GM04504 (cell line): ENCODE measurements around the gene RPA4.
"Not testable (repeated sequence)": the region's sequence is repeated elsewhere in the genome, so short reads cannot be mapped to it uniquely, and the experiment has no call there.

Source experiments
- DNase-seq: peaks from one replicate; pipeline ENCODE4 v3.0.0-alpha.2; 2012; ENCODE audit warnings: low read depth

Gene RPA4, protein sequence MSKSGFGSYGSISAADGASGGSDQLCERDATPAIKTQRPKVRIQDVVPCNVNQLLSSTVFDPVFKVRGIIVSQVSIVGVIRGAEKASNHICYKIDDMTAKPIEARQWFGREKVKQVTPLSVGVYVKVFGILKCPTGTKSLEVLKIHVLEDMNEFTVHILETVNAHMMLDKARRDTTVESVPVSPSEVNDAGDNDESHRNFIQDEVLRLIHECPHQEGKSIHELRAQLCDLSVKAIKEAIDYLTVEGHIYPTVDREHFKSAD

DNA sequence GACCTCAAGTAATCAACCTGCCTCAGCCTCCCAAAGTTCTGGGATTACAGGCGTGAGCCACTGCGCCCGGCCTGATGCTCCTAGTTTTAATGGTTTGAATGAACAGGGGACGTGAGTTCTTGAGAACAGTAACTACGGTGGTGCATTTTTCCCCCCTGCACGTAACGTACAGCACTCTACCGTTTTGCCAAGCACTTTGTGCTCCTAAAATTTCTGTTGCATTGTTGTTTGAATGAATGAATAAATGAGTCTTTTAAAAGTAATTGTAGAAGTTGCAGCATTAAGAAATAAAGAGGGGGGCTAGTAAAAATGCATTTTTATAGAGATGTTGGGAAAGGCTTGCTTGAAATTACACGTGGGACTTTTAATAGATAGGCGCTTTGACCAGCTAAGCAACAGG is at the start of gene RPA4:
RPA4 (plus strand) TSS at position 301 of the 400 bp plus-strand sequence. CDS start 403 bp downstream, outside the sequence.
- no peak for DNase-seq

DNA sequence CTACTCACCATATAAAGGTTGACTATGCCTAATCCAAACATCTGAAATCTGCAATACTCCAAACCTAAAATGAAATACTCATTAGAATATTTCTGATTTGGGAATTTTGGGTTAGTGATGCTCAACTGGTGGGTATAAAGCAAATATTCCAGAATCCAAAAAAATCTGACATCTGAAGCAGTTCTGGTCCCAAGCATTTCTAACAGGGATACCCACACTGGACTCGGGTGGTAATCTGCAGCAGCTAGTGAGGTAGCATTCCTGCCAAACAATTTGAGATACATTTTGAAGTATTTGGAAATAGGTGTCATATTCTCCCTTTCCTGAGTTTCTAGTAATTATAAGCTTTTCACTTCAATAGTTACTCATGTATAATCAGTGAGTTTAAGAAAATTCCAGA is 49.6 kb upstream of the RPA4 start:
- DNase-seq = no peak

DNA sequence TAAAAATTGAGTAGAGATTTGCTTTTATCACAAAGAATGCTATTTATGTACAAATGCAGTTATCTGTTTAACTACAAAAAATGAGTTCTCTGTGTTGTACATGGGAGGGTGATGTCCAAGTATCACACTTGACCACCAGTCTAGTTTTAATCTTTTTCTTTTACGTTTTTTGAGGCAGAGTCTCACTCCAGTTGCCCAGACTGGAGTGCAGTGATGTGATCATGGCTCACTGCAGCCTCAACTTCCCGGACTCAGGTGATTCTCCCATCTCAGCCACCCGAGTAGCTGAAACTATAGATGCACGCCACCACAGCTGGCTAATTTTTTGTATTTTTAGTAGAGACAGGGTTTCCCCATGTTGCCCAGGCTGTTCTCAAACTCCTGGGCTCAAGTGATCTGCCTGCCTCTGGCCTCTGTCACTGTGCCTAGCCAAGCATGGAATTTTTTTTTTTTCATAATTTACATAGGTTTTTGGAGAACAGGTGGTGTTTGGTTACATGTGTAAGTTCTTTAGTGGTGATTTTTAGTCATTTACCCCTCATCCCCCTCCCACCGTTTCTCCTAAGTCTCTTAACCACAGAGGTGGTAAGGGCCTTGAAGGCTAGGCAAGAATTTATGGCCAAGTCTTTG is 47.9 kb upstream of the RPA4 start:
- DNase-seq = no peak

DNA sequence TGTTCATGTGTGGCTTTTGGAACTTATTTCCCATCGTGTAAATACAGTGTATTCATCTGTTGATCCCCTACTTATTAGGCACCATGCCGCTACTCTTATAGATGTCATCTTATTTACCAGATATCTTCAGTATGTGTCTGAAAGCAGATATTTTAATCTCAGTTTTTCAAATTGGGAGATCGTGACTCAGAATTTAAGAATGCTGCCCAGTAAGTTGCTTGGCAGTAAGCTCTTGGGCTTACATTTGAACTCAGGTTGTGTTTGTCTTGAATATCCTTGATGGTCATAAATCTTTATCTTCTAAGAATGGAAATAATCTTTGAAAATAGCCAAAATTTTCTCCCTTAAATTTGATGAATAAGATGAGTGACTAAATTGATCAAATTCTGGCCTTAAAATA is 45.9 kb upstream of the RPA4 start:
- no peak for DNase-seq

DNA sequence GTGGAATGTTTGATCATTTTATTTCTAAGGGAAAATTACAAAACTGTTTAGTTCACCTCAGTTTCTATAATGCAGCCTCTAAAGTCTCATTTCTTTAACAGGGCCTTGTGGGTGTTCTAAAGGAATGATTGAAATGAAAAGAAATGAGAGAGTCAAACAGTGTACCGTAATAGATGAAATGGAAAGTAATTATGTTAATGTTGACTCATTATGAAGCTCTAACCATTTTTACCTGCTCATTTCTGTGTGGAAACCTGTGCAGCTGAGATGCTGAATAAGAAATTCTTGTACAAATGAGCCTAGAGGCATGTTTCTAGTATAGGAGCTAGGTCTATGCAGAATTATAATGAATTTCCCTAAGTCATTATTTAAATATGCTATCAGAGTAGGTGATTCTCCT is 45.2 kb upstream of the RPA4 start:
- no peak for DNase-seq

DNA sequence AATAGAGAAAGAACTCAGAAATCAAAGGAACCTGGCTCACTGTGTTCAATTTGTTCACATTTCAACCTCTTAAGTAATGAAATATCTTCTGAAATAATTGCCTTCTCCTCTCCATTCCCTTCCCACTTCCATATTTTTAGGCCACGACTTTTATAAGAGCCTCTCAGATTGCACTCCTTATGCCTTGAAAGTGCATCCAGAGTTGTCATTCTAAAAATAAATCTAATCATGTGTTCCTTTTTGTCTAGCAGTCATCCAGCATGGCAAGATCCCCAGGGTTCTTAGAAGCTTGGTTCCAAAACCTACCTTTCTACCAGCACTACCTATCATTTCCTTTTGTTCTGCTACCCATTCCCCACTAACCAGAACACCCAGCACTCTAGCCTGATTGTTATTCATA is 42.4 kb upstream of the RPA4 start:
- no peak for DNase-seq

DNA sequence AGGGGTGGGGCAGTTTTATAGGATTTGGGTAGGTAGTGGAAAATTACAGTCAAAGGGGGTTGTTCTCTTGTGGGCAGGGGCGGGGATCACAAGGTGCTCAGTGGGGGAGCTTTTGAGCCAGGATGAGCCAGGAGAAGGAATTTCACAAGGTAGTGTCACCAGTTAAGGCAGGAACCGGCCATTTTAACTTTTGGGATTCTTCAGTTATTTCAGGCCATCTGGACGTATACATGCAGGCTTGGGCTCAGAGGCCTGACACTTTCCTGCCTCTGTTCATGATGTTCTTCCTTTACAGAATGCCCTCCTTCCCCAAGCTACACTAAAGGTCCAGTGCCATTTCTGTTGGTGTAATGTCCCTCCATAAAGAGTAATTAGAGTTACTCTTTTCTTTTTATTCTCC is 41.8 kb upstream of the RPA4 start:
- DNase-seq = not testable (repeated sequence)

DNA sequence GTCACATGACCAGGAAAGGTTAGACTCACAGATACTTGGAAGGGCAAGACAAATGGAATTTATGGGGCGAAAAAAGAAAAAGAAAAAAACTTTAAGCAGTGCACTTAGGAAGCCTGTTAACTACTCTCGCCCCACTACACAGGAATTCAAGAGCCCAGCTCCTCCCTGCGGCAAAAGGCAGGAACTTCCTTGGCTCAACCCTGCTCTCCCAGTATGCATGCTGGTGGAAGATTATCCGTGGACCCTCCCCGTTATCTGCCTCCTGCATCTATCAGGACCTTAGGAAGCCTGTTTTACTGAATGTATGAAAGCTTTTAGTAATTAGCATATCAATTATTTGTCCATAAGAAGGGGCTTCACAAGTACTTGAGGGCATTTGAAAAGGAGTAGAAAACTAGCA is 40.1 kb upstream of the RPA4 start:
- no peak for DNase-seq

DNA sequence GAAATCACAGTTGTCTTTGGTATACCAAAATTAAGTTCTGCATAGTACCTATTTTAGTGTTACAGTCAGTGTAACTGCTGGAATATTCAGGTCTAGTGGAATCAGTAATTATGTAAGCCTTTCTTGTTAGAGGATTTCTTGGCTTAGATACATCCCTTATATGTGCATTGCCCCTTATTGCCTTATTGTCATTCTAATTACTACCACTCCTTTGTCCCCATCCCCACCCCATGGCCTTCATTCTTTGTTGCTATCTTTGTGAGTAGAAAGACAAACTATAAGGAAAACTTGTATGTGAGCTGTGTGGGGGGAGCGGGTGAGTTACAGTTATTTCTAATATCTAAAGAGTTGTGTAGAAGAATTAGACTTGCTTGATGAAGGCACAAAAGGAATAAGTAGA is 36.9 kb upstream of the RPA4 start:
- DNase-seq = no peak

DNA sequence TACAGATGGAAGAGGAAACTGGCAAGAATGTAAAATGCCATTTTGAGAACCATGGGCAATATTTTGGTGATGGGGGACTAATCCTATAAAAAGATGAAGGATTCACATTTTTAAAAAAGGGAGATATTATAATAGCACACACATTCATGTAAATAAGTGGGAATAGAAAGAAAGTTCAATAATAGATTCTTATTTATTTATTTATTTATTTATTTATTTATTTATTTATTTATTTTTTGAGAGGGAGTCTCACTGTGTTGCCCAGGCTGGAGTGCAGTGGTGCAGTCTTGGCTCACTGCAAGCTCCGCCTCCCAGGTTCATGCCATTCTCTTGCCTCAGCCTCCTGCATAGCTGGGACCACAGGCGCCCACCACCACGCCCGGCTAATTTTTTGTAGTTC is 24.3 kb upstream of the RPA4 start:
- not testable (repeated sequence) for DNase-seq

DNA sequence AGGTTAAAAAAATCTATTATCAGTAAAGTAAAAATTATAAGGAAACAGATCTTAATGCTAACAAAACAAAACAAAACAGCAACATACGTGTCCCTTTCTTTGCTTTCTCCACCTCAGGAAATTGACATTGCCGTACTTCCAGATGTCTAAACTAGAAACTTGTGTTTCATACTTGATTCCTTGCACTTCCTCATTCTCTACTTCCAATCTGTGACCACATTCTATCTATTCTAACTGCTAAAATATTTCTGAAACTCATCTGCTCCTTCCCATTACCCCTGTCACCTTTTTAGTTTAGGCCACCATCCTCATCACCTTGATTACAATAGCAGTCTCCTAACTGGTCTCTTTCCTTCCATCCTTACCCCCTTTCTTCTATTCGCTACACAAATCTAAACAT is 22.5 kb upstream of the RPA4 start:
- no peak for DNase-seq

DNA sequence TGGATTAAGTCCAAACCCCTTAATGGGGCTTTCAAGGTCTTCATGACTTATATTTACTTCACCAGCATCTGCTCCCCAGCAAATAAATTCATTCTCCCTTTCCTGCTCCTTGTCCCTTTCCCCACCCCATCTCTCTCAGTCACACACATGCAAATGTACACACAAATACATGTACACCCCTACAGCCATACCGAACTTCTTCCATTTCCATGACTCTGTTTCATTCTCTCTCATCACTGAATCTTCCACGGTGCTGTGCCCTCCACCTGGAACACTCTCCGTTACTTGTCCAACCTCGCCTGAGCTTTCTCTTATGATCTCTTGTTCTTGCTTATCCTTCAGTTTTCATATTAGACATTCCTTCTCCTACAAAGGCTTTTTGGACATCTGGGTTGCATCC is 22.0 kb upstream of the RPA4 start:
- no peak for DNase-seq

DNA sequence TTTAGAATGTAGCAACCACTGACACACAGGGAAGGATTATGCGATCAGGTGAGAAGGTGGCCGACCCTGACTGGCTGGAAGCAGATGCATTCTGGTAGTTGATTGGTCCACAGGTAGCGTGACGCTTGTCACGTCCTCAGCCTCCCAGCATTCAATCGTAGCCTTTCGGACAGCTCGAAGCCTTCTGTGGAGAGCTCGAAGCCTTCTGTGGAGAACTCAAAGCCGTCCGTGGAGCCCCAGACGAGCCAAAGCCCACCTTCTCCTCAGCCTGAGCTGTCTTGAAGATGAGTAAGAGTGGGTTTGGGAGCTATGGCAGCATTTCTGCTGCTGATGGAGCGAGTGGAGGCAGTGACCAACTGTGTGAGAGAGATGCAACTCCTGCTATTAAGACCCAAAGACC is 319 bp downstream of the RPA4 start:
- DNase-seq = no peak

DNA sequence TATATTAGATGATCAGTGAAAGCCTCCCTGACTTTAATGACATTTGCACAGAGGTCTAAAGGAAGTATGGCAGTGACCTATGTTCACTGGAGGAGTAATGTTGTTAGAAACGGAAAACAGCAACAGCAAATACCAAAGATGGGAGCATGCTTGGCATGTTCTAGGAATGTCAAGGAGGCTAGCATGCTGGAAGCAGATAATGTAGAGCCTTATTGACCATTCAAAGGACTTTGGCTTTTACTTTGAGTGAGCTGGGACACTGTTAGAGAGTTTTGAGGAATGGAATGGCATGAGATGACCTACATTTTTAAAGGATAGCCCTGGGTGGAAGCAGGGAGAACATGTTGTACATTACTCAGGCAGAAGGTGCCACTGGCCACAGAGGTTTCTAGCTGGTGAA is 6.0 kb downstream of the RPA4 start:
- DNase-seq = no peak

DNA sequence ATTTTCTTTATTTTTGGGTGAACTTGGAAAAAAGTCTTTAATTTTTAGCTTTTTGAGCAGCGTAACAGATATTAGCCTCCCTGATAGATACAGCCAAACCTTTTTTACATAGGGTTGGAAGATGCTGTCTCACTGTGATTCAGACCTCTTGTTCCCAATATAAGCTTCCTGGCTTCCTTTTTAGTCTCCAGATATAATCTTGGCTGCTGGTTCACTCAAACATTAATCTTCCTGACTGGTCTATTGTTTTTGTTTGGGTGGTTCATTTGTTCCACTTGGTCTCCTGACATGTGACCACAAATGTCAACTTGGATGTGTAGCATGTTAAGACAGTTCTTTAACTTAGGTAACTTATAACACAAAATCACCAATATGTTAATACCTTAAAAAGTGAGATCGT is 23.0 kb downstream of the RPA4 start:
- DNase-seq = no peak

DNA sequence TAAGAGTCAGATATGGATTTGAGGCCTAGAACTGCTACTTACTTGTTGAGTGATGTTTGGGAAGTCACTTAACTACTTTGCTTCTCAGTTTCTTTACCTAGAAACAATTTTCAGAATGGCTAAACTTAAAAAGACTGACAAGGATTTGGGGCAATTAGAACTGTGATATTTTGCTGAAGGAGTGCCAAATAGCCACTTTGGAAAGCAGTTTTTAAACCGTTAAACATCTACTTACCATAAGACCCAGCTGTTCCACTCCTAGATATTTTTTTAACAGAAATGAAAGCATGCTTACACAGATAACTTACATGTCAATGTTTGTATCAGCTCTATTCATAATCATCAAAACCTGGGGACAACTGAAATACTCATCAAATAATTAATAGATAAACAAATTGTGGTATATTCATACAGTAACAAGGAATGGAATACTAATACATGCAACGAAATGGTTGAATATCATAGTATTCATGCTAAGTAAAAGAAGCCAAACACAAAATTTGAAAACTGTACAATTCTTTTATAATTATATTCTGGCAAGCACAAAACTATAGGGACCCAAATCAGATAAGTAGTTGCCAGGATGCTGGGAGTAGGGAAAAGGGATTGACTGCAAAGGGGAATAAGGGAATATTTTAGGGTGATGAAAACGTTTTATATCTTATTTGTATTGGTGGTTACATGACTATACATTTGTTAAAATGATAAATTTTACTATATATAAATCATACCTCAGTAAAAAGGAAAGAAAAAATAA is 24.0 kb downstream of the RPA4 start:
- DNase-seq = no peak

DNA sequence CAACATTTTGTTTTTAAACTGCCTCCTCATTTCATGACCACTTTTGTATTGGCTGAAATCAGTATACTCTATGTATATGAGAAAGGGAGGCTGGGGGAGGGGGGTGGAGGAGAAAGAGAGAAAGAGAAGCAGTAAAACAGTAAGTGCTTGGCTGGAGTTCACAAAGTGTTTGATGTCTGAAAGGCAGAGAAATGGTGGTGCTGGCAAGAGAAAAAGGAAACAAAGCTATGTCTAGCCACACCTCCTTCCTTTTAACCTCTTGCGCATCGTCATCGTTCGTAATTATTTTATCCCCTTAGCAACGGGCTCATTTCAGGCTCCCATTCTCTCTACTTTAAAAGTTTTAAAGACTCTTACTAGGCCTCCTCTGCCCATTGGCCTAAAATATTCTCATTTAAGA is 25.6 kb downstream of the RPA4 start:
- DNase-seq = no peak

DNA sequence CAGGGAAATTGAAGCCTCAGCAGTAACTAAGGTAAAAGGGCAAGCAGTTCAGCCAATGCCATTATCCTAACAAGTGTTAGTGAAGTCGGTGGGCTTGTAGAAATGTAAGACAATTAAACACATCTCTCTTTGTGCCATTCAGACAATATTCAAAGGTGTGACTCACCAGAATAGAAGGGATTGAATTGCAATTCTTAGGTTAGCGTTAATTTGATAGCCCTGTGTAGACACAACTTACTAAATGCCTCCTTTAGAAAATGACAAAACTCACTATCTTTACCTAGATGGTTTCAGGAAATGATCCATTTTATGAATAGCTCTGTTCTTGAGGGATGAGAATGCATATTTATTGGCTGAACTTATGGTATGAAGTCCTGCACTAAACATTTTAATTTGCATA is 35.2 kb downstream of the RPA4 start:
- no peak for DNase-seq

DNA sequence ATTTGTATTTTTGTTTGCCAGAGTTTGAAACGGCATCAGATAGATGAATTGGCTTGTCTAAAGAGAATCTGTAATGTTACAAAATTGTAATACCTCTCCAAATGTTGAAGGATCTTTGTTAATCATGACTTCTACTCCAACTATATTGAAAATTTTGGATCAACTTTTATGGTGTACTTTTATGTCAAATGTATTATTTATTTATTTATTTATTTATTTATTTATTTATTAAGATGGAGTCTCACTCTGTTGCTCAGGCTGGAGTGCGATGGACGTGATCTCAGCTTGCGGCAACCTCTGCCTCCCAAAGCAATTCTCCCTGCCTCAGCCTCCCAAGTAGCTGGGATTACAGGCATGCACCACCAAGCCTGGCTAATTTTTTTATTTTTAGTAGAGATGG is 36.0 kb downstream of the RPA4 start:
- no peak for DNase-seq

DNA sequence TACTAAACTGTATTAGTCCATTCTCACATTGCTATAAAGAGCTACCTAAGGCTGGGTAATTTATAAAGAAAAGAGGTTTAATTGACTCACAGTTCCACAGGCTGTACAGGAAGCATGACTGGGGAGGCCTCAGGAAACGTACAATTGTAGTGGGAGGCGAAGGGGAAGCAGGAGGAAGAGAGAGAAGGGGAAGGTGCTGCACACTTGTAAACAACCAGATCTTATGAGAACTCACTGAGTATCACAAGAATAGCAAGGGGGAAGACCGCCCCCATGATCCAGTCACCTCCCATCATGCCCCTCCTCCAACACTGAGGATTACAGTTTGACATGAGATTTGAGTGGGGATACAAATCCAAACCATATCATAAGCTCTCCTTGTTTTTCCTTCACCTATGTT is 40.9 kb downstream of the RPA4 start:
- DNase-seq = no peak

DNA sequence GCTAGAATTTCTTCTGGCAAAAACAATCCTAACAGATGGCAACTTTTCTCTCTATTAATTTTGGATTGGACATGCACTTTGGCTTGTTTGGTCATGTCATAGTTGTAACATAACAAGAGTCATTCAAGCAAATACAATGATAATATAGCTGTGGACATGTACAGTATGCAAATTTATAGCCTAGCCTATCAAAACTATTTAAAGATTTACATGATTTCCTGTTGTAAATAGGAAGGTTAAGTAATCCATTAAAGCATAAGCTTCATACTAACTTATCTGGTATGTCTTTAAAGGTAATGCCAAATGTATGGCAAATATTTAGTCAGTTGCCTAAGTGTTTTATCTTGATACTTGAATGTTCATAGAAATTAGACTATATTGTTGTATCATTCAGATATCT is 45.3 kb downstream of the RPA4 start:
- DNase-seq = no peak
